A673 (cell line): ENCODE measurements around the gene KLRG1. TPM values are rescaled to one million over a fixed set of nuclear protein-coding genes. Genes with fewer than 3 reads are reported as not detected.

Experiments used
- BruUV-seq: library from RNA; stranded (reverse); fragments of 400-500 nt; replicated peaks from 2 replicates; lab custom pipeline; 2021; lab: Mats Ljungman, UMichigan
- CTCF ChIA-PET: fragments of 300-600 bp; sonication (Branson Sonifier 250); formaldehyde crosslinking; loops from one replicate; lab custom pipeline; 2022; ENCODE audit warnings: antibody characterized with exemption; lab: Charles Lee
- POLR2A ChIA-PET: fragments of 300-600 bp; sonication (Branson Sonifier 250); formaldehyde crosslinking; loops from one replicate; lab custom pipeline; 2022; ENCODE audit warnings: antibody characterized with exemption; ENCODE audit not compliant: low non-redundant PET; lab: Charles Lee
- DNase-seq: peaks from one replicate; pipeline ENCODE4 v3.0.0-alpha.2; 2015; ENCODE audit warnings: low spot score
- H3K27ac ChIP-seq: fragments of 200-600 bp; sonication (generic); 2 replicates; pipeline ENCODE4 v1.5.1; 2016; ENCODE audit warnings: mixed run types, low read depth, mild to moderate bottlenecking, mixed read lengths, antibody characterized with exemption, low read length; ENCODE audit not compliant: poor library complexity, severe bottlenecking
- H3K27me3 ChIP-seq: fragments of 200-600 bp; sonication (generic); replicated peaks from 2 replicates; pipeline ENCODE4 v1.6.1; 2017; ENCODE audit warnings: mixed run types, low read depth, mild to moderate bottlenecking, mixed read lengths, antibody characterized with exemption, low read length; ENCODE audit not compliant: insufficient read depth, poor library complexity
- H3K36me3 ChIP-seq: fragments of 200-600 bp; sonication (generic); 2 replicates; pipeline ENCODE4 v1.6.1; 2016; ENCODE audit warnings: mixed run types, mild to moderate bottlenecking, mixed read lengths, antibody characterized with exemption, low read length; ENCODE audit not compliant: insufficient read depth, poor library complexity, severe bottlenecking
- H3K4me1 ChIP-seq: fragments of 200-600 bp; sonication (generic); 2 replicates; pipeline ENCODE4 v1.6.1; 2017; ENCODE audit warnings: mixed run types, mild to moderate bottlenecking, mixed read lengths, antibody characterized with exemption, low read length; ENCODE audit not compliant: insufficient read depth, poor library complexity, severe bottlenecking
- H3K4me3 ChIP-seq: fragments of 200-600 bp; sonication (generic); 2 replicates; pipeline ENCODE4 v1.5.1; 2016; ENCODE audit warnings: low read depth, mixed run types, mild to moderate bottlenecking, mixed read lengths, low read length; ENCODE audit not compliant: poor library complexity, severe bottlenecking
- H3K9me3 ChIP-seq: fragments of 200-600 bp; sonication (generic); 2 replicates; pipeline ENCODE4 v1.6.1; 2016; ENCODE audit warnings: mixed run types, low read depth, mild to moderate bottlenecking, mixed read lengths, antibody characterized with exemption, low read length; ENCODE audit not compliant: poor library complexity, severe bottlenecking
- CTCF ChIP-seq: fragments of 300-800, 200-600 bp; sonication (generic); conservative IDR thresholded peaks from 2 replicates; pipeline ENCODE4 v1.5.1; 2017; ENCODE audit warnings: low read depth, mild to moderate bottlenecking, antibody characterized with exemption, low read length, moderate library complexity, mixed read lengths
- EZH2 ChIP-seq: fragments of 200-600 bp; sonication (generic); IDR thresholded peaks from 2 replicates; pipeline ENCODE4 v1.6.1; 2017; ENCODE audit warnings: borderline replicate concordance, low read depth, mild to moderate bottlenecking, mixed read lengths, antibody characterized with exemption, low read length; ENCODE audit not compliant: poor library complexity, severe bottlenecking
- intact Hi-C: fragments of 100-400 bp; cut with micrococcal nuclease; formaldehyde crosslinking; loops from one replicate; pipeline ENCODE4 v1.10.0; 2022; ENCODE audit not compliant: unreplicated experiment
- total RNA-seq: library from RNA; stranded (reverse); gene quantifications from 2 replicates; pipeline ENCODE4 v1.2.3, GENCODE V29; 2021

The KLRG1 gene
- total RNA-seq, 1 experiment from 2014 or later, result 1.2 TPM

- Histone ChIP-seq H3K36me3 (no peaks in the 10 kb centered on the region), H3K27me3 (no peaks in the 10 kb centered on the region), H3K27ac (no peak overlapping the region), H3K4me1 (no peaks in the 10 kb centered on the region), H3K4me3 (no peak overlapping the region), H3K9me3 (no peaks in the 10 kb centered on the region)
- DNase-seq, result no peak
- CTCF ChIA-PET, result no interaction called here
- TF ChIP-seq EZH2 (no peak), CTCF (no peak)
- no TSS peak for BruUV-seq
- intact Hi-C loops, result loop anchor here (10.0 kb wide), 1 partner anchor 147 kb away; no protein-coding TSS in a partner anchor
- POLR2A ChIA-PET, result no interaction called here
These were observed 52.0 kb downstream of the KLRG1 start for GRCh38 chr12:9041321-9041720.

DNA sequence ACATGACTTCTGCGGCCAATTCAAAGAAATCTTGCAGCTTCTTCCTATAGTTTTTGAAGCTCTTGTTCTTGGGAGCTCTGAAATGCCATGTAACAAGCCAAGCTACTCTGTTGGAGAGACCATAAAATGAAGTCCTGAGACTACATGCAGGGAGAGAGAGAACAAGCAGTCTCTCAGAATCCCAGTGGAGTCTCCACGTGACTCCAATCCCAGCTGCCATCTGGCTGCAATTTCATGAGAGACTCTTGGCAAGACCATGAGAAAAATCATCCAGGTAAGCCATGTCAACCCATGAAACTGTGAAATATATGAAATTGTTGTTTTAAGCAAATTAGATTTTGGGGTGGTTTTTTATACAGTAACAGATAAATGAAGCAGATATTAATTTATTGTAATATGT lies 54.4 kb downstream of the KLRG1 start:
- no peak overlapping the region for H3K27ac ChIP-seq
- H3K27me3 ChIP-seq, result no peaks in the 10 kb centered on the region
- POLR2A ChIA-PET, result no interaction called here
- H3K9me3 ChIP-seq, result no peaks in the 10 kb centered on the region
- BruUV-seq, result no TSS peak
- CTCF ChIA-PET, result no interaction called here
- TF ChIP-seq CTCF (no peak), EZH2 (no peak)
- no peaks in the 10 kb centered on the region for H3K36me3 ChIP-seq
- no peaks in the 10 kb centered on the region for H3K4me1 ChIP-seq
- no peak overlapping the region for H3K4me3 ChIP-seq
- no peak for DNase-seq
- intact Hi-C loops, result loop anchor here (10.0 kb wide), 1 partner anchor 149 kb away; no protein-coding TSS in a partner anchor

DNA sequence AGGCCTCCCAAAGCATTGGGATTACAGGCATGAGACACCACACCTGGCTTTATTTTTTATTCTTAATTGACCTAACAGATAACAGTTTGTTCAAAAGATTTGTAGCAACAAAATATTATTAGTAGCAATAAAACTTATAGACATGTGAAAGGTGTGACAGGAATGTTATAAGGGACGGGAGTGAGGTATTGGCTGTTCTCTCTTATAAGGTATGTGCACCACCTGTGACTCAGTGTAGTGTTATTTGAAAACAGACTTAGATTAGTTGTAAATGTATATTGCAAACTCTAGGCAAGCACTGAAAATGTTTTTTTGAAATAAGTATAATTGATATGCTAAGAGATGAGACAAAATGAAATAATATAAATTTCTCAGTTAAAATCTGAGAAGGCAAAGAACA lies 57.8 kb downstream of the KLRG1 start:
- Histone ChIP-seq H3K4me1 (no peaks in the 10 kb centered on the region), H3K36me3 (no peaks in the 10 kb centered on the region), H3K27ac (no peak overlapping the region), H3K9me3 (no peaks in the 10 kb centered on the region), H3K4me3 (no peak overlapping the region), H3K27me3 (no peaks in the 10 kb centered on the region)
- no TSS peak for BruUV-seq
- POLR2A ChIA-PET, result no interaction called here
- no peak for DNase-seq
- no peak for TF ChIP-seq EZH2
- no peak for TF ChIP-seq CTCF
- intact Hi-C loops, result loop anchor here (5.0 to 10.0 kb wide), 3 partner anchors 152 to 505 kb away; partner anchors contain the start of gene CLEC4E
- CTCF ChIA-PET, result no interaction called here
